NCI-H146 (cell line): ENCODE results near the gene TRIM14.
"Not testable (repeated sequence)": the region's sequence is repeated elsewhere in the genome, so short reads cannot be mapped to it uniquely, and the experiment has no call there.

Experiments used
- DNase-seq: peaks from one replicate; lab custom pipeline; 2025; lab: John Stamatoyannopoulos, UW

The TRIM14 gene

DNA sequence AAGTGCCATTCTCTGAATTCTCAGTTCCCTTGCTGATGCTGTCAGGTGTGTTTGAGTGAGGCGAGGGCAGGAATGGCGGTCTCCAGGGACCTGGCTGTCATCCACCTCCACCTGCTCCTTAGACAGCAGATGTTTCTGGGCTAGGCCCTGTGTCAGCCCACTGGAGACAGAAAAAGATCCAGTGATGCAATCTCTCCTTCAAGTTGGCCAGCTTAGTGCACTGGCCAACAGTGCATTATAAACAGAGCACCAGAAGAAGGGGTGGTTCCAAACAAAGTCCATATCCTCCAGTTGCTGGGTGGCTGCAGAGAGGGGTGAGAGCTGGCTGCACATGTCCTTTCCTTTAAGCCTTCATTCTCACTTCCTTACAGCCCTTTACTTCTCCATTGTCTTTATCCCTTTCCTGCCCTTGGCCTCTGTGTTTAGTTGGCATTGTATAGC, 35.9 kb downstream of the TRIM14 start:
- DNase-seq, result no peak

DNA sequence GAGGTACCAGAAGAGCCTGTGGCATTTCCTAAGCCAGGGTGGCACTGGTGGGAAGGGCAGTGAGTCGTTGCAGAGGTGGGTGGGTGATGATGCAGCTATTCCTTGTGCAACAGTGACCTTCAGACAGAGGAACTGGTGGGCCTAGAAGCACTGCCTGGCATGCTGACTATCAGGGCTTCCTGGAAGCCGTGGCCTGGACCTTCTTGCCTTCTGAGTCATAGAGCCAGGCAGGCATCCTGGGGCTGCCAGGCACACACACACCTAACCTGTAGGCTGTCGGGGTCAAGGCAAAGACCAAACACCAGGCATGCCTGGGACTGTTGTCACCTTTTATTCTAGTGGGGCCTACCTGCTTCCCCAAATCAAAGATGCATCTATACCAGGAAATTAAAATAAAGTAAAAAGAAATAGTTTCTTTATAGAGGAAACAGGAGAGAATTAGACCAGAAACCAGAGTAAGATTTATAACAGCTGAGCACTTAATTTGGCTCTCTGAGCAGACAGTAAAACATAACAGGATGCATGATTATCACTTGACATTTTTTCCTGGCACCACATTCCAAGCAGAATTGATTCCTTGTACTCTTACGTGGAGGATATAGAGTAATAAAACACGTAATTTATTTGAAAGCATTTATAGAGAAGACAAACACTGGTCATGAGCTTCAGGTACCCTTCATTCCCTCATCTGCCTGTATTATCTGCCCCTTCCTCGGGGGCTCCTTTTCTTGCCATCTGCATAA, 37.4 kb downstream of the TRIM14 start:
- DNase-seq, result no peak

DNA sequence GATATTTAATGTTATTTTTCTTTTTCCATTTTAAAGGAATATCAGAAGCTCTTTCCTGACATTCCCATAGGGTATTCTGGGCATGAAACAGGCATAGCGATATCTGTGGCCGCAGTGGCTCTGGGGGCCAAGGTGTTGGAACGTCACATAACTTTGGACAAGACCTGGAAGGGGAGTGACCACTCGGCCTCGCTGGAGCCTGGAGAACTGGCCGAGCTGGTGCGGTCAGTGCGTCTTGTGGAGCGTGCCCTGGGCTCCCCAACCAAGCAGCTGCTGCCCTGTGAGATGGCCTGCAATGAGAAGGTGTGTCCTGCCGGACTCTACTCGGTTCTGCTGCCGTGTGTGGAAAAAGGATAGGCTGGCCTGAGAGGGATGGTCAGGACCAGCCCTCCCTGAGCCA, 38.2 kb downstream of the TRIM14 start:
- DNase-seq, result no peak

DNA sequence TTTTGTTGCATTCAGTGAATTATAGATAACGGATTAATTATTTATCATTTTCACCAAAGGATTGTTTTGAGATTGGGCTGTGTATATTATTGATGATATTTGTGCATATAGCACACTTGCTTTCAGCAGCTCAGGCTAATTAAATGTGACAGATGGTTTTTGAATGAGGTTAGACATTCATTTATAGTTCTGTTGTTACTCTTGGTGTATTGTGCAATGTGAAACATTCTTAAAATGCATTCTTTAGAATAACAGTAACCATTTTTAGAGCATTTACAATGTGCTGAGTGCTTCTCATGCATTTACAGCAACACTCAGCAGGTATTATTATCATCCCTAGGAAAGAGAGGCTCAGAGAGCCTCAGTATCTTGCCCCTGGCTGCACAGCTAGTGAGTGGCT, 38.7 kb downstream of the TRIM14 start:
- DNase-seq, result no peak

DNA sequence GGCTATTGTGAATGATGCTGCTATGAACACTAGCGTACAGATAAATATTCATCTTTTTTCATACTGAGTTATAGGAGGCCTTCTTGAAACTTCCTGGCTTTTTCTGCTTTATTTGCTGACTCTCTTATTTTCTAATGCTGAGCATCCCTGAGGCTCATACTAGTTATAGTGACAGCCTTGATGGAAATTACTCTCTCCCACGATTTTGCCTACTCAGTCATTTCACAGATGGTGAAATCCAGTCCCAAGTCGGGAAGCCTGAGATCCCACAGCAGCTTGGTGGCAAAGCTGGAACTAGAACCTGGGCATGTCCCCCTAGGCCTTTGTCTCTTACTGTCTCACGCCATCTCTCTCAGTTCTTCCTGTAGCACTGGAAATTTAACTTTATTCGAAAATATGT, 40.1 kb downstream of the TRIM14 start:
- no peak for DNase-seq

DNA sequence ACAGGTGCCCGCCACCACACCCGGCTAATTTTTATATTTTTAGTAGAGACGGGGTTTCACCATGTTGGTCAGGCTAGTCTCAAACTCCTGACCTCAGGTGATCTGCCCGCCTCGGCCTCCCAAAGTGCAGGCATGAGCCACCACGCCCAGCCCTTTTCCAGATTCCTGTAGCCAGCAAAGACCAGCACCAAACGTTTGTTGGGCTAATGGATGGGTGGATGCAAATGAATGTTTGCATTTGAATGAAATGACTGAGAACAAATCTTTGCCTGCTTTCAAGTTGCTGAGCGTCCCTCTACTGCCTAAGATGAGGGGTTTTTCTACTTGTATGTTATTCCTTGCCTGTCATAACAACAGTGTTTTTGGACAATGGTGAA, 42.5 kb downstream of the TRIM14 start:
- not testable (repeated sequence) for DNase-seq

DNA sequence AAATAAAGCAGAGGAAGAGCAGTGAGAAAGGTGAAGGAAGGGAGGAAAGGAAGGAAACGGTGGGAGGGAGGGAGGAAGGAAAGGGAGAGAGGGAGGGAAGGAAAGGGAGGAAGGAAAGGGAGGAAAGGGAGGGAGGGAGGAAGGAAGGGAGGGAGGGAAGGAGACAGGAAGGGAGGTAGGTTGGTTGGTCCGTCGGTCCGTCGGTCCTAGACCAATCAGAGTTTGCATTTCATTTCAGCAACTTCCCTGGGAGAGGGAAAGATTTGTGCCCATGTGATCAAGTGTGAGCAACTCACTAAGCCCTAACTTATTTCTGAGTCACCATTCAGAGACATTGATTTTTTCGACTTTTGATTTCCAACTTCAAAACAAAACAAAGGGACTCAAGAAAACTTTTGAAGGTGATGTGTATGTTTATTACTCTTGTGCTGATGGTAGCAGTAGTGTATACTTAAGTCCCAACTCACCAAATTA, 43.7 kb downstream of the TRIM14 start:
- no peak for DNase-seq

DNA sequence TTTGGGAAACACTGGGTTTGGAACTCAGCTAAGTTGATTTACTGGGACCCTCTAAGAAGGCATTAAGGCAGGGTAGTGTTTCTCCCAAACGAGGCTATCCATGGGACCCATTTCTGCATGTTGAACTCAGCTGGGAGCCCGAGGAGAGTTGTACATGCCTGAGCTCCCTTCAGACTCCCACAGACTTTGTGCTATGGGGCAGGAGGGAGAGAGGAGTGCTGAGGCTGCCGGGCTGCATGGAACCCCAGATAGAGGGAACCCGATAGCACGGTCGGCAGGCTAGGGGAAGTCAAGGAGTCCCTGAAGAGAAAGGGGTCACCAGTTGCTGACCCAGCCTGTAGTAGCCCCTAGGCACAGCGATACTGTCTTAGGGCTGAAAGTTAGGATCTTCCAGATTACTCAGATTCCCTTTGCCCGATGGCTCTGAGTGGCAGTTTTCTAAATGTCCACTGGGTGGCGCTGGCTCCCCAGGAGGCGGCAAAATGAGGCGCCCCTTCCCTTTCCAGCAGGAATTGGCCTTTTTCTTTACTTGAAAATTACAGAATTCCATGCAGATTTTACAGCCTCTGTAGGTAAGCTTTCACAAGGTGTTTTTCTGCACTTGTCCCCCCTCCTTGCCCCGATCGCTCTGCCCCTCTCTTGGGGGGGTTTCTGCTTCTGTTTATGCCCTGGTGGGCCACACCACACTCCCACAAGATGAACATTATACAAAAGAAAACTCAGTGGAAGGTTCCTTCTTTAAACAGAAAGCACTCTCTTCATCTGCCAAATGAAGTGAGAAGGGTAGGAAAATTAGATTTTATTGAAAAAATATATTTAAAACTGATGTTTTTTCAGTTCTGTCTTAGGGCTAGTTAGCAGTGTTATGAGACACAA, 44.7 kb downstream of the TRIM14 start:
- peak; percentile 10 for DNase-seq

DNA sequence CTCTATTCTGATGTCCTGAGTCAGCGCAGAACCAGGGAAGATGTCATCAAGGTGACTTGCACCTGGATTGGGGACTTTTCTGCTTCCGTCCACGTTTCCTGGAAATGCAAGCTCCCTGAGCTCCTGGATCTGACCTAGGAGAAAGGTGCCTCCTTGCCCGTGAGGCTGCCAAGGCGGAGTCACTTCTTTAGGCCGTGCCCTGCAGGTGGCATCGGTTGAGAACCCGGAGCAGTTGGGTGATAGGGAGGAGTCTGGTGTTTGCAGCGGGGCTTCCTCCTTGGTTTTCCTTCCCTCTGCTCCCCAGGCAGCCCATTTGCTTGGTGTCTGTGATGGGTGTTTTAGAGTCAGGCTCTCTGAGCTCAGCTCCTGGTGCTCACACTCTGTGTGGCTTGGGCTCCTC, 47.3 kb downstream of the TRIM14 start:
- DNase-seq, result no peak

DNA sequence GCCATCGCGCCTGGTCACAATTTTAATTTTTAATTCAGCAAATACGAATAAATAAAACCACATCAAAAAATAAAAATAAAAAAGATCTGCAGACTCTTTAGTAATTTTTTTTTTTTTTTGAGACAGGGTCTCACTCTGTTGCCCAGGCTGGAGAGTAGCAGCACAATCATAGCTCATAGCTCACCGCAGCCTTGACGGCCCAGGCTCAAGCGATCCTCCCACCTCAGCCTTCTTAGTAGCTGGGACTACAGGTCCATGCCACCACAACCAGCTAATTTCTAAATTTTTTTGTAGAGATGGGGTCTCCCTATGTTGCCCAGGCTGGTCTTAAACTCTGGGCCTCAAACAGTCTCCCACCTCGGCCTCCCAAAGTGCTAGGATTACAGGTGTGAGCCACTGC, 48.3 kb downstream of the TRIM14 start:
- no peak for DNase-seq

DNA sequence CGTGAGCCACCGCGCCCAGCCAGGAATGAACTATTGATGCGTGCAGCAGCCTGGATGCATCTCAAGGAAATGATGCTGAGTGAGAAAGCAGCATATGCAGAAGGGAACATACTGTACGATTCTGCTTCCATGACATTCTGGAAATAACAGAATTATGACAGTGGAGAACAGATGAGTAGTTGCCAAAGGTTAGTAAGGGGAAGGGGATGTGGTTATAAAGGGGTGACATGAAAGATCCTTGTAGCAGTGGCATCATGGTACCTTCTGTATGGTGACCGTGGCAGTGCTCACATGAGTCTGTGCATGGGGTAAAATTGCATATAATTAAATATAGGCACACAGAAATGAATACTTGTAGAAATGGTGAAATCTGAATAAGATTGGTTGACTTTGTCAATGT, 49.5 kb downstream of the TRIM14 start:
- no peak for DNase-seq

DNA sequence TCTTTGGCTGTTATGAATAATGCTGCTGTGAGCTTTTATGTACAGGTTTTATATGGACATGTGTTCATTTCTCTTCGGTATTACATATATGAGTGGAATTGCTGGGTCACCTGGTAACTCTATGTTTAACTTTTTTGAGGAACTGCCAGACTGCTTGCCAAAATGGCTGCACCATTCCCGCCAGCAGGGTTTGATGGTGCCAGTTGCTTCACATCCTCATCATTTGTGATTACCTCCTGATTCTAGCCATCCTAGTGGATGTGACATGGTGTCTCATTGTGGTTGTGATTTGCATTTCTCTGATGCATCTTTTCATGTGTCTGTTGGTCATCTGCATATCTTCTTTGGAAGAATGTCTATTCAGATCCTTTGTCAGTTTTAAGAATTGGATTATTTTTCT, 51.8 kb downstream of the TRIM14 start:
- no peak for DNase-seq

DNA sequence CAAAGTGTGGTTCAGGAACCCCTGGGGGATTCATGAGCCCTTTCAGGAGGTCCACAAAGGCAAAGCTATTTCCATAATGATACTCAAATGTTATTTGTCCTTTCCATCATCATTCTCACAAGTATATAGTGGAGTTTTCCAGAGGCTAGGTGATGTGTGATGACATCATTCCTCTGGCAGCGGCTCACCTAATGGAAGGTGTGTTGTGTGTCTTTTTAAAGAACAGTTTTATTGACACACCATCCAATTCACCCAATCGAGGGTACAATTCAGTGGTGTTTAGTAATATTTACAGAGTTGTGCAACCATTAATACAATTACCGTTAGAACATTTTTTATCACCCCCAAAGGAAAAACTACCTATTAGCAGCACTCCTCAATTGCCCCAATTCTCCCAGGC, 52.8 kb downstream of the TRIM14 start:
- no peak for DNase-seq

DNA sequence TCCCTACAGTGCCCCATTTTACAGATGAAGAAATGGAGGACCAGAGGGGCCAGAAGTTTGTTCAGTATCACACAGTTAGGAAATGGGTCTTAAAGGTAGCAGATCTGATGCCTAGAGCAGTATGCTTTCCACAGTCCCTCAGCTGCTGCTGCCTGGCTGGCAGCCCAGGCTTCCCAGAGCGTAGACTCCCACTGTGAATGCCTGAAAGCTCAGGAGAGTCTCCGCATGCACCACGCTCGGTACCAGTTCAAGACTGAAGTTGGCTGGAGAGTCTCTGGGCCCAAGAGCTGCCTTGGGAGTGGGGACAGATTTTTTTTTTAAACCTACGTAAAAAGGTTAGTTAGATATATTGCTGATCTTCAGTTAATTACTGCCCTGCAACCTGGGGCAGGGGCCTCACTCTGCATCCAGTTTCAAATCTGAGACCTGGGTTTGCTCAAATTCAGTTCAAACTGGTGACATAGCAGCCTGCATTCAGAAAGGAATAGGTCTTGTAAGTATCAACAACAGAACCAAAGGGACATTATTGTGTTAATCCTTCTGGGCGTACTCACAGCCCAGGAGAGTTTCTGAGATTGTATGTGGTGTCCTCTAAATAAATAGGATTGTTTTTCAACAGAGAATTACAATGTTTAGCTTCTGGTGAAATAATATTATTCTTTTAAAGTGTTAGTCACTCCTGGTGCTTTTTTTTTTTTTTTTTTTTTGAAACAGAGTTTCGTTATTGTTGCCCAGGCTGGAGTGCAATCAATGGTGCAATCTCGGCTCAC, 54.2 kb downstream of the TRIM14 start:
- DNase-seq, result no peak

DNA sequence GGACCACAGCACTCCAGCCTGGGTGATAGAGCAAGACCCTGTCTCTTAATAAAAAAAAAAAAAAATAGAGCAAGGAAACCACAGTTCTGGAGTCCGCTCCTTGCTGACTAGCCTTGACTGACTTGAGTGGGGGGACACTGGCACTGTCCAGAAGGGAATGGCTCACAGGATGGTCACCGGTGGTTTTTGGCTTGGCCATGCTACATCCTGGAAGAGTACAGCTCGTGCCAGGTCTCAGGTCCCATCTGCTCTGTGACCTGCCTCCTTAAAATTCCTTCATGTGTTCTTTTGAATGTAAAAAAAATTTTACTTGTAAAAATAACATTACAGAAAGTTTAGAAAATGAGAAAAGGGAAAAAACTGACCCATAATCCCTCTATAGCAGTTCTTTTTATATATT, 56.9 kb downstream of the TRIM14 start:
- DNase-seq, result no peak

DNA sequence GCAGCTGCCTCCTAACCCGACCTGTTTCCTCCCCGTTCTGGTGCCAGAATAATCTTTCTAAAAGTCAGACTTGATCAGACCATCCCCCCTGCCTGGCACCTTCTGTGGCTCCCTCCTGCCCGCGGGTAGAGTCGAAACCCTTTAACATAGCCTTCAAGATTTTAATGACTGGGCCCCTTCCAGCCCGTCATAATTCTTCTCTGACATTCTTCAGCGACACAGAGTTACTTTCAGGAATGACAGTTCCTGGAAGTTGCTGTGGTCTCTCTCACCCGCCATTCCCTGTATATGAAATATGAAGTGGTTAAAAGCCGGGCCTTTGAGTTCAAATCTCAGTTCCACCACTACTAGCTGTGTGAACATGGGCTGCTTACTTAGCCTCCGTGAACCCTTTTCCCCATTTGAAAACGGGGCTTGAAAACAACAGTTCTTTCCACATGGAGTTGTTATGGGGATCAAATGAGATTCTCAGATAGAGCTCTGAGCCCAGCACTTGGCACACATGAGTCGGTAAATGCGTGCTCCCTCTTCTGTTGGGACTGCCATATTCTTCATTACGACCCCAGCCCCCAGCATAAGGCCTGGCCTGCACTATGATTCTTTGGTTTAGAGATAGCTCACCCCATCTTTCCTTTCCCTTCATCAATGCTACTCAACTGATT, 61.8 kb downstream of the TRIM14 start:
- DNase-seq, result no peak

DNA sequence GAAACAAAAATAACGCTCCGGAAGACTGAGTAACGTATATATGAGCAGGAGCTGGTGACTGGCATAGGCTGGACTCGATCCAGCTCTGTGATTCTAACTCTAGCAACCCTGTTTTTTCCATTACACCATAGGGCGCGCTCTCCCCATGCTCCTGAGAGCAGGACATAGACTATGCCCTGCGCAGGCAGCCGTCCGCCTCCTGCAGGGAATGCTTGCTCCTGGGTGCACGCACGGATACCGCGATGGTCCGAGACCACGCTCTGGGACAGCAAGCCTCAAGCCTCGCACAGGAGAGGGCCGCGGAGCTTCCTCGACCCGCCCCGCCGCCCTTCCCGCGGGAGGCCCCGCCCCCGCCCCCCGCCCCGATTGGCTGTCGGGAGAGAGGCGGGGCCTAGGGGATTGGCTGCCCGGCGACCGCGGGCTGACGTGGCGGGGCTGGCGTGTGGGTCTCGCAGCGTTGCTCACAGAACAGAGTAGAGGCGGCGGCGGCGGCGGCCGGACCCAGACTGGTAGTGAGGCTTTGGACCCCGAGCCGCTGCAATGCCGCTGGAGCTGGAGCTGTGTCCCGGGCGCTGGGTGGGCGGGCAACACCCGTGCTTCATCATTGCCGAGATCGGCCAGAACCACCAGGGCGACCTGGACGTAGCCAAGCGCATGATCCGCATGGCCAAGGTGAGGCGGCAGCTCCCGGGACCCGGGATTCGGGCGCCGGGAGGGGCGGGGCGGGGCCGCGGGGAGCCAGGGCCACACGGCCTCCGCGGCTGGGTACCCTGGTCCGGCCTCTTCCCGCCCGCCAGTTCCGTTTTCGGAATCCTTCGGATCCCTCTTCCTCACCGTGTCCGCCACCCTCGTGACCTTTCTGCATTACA, 62.5 kb downstream of the TRIM14 start, which contains the start of gene NANS:
Gene NANS, plus strand, starts transcription at position 464 of the 869 bp plus-strand sequence. Its CDS starts 77 bp downstream, at position 541.
- peak; percentile 88 for DNase-seq

DNA sequence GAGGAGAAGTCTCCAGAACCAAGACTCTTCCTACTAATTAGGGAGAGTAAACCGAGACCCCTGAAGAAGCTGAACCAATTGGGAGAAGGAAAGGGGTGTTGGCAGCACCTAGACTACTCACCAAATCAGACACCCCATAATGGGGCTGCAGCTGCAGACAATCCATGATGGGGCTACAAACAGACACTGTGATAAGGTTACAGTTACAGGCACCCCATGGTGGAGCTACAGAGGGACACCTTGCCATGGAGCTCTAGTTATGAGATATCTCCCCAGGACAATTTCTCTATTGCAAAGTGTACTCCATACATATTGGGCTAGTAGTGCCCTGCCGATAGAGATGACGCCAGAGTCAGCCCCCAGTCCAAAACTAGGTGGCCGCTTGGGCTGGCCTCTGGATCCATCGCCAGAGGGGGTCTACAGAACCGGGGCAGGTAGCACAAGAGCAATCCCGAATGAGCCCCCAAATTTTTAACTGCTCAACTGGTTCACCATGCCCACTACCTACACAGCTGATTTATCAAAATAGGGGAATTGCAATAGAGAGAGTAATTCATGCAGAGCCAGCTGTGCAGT, 64.6 kb downstream of the TRIM14 start:
- no peak for DNase-seq

DNA sequence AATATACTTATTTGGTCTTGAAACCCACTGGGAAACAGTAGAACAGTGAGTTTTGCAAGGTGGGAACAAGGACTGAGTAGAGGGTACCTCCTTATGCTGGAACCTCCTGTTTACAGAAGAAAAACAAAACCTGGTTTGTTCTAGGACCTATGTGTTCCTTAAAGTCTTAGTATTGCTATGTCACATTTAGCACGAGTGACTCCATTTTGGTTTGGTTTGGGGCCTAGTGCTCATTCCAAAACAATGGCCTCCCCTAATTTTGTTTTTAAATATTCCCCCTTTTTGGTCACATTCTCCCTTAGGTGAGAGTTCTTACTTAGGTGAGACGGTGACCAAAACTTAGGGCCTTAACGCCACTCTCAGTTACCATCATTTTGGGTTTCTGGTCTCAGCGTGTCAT, 68.7 kb downstream of the TRIM14 start:
- DNase-seq, result no peak

DNA sequence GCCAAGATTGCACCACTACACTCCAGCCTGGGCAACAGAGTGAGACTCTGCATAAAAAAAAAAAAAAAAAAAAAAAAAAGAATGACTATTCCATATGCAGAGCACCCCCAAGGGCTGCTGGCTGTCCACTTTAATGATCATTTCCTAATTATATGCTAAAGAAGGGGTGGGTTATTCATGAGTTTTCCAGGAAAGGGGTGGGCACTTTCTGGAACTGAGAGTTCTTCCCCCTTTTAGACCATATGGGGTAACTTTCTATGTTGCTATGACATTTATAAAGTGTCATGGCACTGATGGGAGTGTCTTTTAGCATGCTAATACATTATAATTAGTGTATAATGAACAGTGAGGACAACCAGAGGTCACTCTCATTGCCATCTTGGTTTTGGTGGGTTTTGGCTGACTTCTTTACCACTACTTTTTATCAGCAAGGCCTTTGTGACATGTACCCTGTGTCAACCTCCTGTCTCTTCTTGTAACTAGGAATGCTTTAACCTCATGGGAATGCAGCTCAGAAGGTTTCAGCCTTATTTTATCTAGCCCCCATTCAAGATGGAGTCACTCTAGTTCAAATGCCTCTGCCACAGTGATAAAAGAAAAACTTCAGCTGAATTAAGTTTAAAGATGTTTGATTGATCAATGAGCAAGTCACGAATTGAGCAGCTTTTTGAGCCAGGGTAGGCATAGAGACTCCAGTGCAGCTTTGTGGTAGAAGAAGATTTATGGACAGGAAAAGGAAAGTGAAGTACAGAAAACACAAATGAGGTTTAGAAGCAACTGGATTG, 69.5 kb downstream of the TRIM14 start:
- no peak for DNase-seq
